Pancreas (tissue), 10 donors: ENCODE results near the gene VSIG10L. TPM values are rescaled to one million over a fixed set of nuclear protein-coding genes. Genes with fewer than 3 reads are reported as not detected.

ENCODE experiments used
- ATAC-seq, 4 donors: fragments of 200-7000 bp; cut with Tn5 transposase; one replicate each; pipeline versions ENCODE4 v1.8.0 to v1.9.1; 2020; ENCODE audit warnings: mild to moderate bottlenecking in 4 of 4, moderate library complexity in 4 of 4
- DNase-seq, 6 donors: peaks; one replicate each; pipeline ENCODE4 v3.0.0-alpha.2; 2020
- FAIRE-seq: peaks from 2 replicates; lab custom pipeline; 2012; peaks lifted over from hg19 to GRCh38; lab: Jason Lieb, UNC
- H3K27ac ChIP-seq, 4 donors: fragments of 200-600 bp; sonication (generic); 1 replicate in 3 of 4; 2 replicates in 1 of 4; pipeline versions ENCODE4 v1.5.0 to v1.8.0; 2020
- H3K27me3 ChIP-seq, 4 donors: fragments of 200-600 bp; one replicate each; pipeline ENCODE4 v1.8.0; 2021
- H3K36me3 ChIP-seq, 3 donors: fragments of 200-600 bp; sonication (generic) in 1 of 3; one replicate each; pipeline versions ENCODE4 v1.5.0 to v1.8.0; 2020 to 2021
- H3K4me1 ChIP-seq, 3 donors: fragments of 200-600 bp; one replicate each; pipeline ENCODE4 v1.8.0; 2021
- H3K4me3 ChIP-seq, 4 donors: fragments of 200-600 bp; sonication (generic) in 2 of 4; one replicate each; pipeline versions ENCODE4 v1.5.0 to v1.8.0; 2020 to 2021
- H3K9me3 ChIP-seq, 4 donors: fragments of 200-600 bp; one replicate each; pipeline ENCODE4 v1.8.0; 2021
- WGBS, 2 donors: extraction: QIAGEN DNeasy Blood & Tissue Kit; methylation state at CpG; one replicate each; pipeline ENCODE4 v1.1.7; 2013; 5-methylcytosine and 5-hydroxymethylcytosine counted together
- intact Hi-C, 3 donors: fragments of 100-400 bp; cut with DNase I; formaldehyde crosslinking; loops; one replicate each; pipeline versions ENCODE4 v1.11.1 to v1.14.2; 2022
- polyA plus RNA-seq, 2 donors: library from polyadenylated mRNA; stranded (reverse); fragments of 200-250 nt; gene quantifications; one replicate each; pipeline ENCODE4 v1.2.3, GENCODE V29; 2013
- total RNA-seq, 6 donors: library from RNA; stranded (reverse); fragmentation: NEBNext Ultra II Directional in 4 of 6; extraction: Animal tissue kit (Norgen Biotek cat#: 25700) in 4 of 6; gene quantifications; one replicate each; pipeline versions ENCODE4 v1.2.1 to v1.2.4, GENCODE V29; 2021 to 2023
- TF ChIP-seq, protein P1 (sequence below), 4 donors: fragments of 200-600 bp; sonication (generic) in 3 of 4; IDR thresholded peaks; one replicate each; pipeline versions ENCODE4 v1.5.0 to v1.8.0; 2021; ENCODE audit warnings: antibody characterized with exemption in 4 of 4
- donor health status: healthy with polysubstance abuse.
- donor health status: DM: no; HTN: no; CAD: no; lungs with moderate emphysema.
- donor health status: DM: no; HTN: no; CAD: no.
- donor health status: control.
- donor health status: control.
- donor health status: Bipolar disorder and iron deficiency.
- donor health status: DM: yes; HTN: yes; CAD: no.
- donor health status: DM: no; HTN: no; CAD: no.
- donor health status: DM: no; HTN: no; CAD: no.
- donor health status: DM: yes; HTN: yes; CAD: no.

Gene VSIG10L
- total and polyA plus RNA-seq, 8 donors = 0.16 to 1.1 (median 0.37) TPM; not detected in 1

DNA sequence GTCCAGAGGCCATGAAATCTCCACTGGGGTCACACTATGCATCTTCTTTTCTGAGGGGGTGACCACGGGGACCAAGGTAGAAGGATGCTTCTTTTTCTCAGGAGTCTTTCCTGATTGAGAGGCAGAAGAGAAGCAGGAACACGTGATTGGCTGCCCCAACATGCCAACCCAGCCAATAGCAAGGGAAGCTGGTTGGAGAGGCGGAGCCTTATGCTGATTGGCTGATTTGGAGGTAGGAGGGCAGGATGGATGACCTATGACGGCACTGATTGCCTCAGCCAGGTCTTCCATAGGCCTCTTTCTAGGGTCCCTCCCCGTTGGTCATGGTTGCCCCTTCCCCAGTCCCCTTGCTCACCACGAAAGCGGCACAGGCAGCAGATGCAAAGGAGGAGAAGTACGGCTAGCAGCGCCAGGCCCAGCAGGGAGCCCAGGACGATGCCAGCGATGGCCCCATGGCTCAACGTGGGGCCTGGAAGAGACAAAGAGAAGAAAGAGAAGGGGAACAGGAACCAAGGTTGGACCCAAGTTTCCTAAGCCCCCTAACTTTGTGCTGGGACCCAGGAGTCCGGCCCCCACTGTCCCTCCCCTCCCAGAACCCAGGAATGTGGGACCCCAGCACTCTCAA is 8.0 kb downstream of the VSIG10L start:
- ATAC-seq (no peak), DNase-seq (no peak), FAIRE-seq (no peak)
- 74 to 83% methylated on average over 13 of the region's 13 CpGs for WGBS, 2 donors
- no peaks in the 10 kb centered on the region for H3K27me3 ChIP-seq
- TF ChIP-seq, protein P1, sequence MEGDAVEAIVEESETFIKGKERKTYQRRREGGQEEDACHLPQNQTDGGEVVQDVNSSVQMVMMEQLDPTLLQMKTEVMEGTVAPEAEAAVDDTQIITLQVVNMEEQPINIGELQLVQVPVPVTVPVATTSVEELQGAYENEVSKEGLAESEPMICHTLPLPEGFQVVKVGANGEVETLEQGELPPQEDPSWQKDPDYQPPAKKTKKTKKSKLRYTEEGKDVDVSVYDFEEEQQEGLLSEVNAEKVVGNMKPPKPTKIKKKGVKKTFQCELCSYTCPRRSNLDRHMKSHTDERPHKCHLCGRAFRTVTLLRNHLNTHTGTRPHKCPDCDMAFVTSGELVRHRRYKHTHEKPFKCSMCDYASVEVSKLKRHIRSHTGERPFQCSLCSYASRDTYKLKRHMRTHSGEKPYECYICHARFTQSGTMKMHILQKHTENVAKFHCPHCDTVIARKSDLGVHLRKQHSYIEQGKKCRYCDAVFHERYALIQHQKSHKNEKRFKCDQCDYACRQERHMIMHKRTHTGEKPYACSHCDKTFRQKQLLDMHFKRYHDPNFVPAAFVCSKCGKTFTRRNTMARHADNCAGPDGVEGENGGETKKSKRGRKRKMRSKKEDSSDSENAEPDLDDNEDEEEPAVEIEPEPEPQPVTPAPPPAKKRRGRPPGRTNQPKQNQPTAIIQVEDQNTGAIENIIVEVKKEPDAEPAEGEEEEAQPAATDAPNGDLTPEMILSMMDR (IDR thresholded peaks at IDR 0.05) = no peak
- no peak overlapping the region for H3K4me3 ChIP-seq
- H3K27ac ChIP-seq = no peak overlapping the region
- no peaks in the 10 kb centered on the region for H3K36me3 ChIP-seq
- no peaks in the 10 kb centered on the region for H3K4me1 ChIP-seq
- intact Hi-C loops = loop anchor here in 1 of 3 donors (10.0 kb wide), 1 partner anchor 91 kb away; no protein-coding TSS in a partner anchor
- no peaks in the 10 kb centered on the region for H3K9me3 ChIP-seq

DNA sequence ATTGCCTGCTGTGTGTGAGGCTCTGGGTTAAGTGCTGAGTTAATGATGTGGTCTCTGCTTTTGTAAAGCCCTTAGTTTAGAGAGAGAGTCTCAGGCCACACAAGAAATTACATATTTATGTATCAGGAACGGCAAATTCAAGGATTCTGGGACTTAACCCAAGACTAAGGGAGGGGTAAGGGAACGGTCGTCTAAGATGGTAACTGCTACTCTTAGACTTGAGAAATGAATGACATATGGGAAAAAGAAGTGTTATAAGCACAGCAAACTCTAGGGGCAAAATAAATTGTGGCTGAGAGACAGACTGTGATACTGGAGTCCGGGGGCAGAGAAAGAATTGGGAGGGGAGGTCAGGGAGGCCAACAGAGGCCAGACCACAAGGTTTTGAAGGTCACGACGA is 10.2 kb downstream of the VSIG10L start:
- intact Hi-C loops = loop anchor here in 1 of 3 donors (10.0 kb wide), 1 partner anchor 93 kb away; no protein-coding TSS in a partner anchor

DNA sequence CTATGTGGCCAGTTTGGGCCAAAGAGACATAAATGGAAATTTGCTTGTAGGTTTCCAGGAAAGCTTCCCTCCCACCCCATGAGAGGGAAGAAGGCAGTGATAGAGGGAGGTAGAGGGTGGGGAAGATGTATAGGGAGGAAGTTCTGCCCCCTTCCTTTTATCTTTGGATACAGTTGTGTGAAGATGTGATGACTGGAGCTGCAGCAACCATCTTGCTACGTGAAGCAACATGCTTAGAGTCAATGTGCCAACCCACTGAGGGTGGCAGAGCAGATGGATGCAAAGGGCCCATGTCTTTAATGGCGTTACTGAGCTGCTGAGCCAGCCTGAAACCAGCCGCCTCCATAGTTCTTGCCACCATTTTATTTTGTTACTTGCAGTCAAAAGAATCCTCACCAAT is 10.7 kb downstream of the VSIG10L start:
- FAIRE-seq (no peak), DNase-seq (no peak), ATAC-seq (no peak)
- no peaks in the 10 kb centered on the region for H3K36me3 ChIP-seq
- peaks cover 0 to 13% (median 3%) of the 10 kb centered on the region in 4 donors for H3K27me3 ChIP-seq
- no peaks in the 10 kb centered on the region for H3K9me3 ChIP-seq
- TF ChIP-seq, protein P1 (IDR thresholded peaks at IDR 0.05) = no peak
- no peak overlapping the region for H3K27ac ChIP-seq
- intact Hi-C loops = loop anchor here in 1 of 3 donors (10.0 kb wide), 1 partner anchor 94 kb away; no protein-coding TSS in a partner anchor
- peaks cover 0 to 4% (median 0%) of the 10 kb centered on the region in 3 donors for H3K4me1 ChIP-seq
- no peak overlapping the region for H3K4me3 ChIP-seq
- WGBS, 2 donors = 71 to 73% methylated on average over 3 of the region's 3 CpGs

More for the DNA sequence above, 10.2 kb downstream of the VSIG10L start:
- Histone ChIP-seq H3K27ac (no peak overlapping the region), H3K27me3 (peaks cover 0 to 13% (median 3%) of the 10 kb centered on the region in 4 donors), H3K9me3 (no peaks in the 10 kb centered on the region), H3K4me1 (peaks cover 0 to 4% (median 0%) of the 10 kb centered on the region in 3 donors), H3K36me3 (no peaks in the 10 kb centered on the region), H3K4me3 (no peak overlapping the region)
- 68 to 77% methylated on average over 6 of the region's 6 CpGs for WGBS, 2 donors
- no peak for ATAC-seq
- TF ChIP-seq, protein P1 (IDR thresholded peaks at IDR 0.05) = no peak
- no peak for DNase-seq
- FAIRE-seq = no peak

DNA sequence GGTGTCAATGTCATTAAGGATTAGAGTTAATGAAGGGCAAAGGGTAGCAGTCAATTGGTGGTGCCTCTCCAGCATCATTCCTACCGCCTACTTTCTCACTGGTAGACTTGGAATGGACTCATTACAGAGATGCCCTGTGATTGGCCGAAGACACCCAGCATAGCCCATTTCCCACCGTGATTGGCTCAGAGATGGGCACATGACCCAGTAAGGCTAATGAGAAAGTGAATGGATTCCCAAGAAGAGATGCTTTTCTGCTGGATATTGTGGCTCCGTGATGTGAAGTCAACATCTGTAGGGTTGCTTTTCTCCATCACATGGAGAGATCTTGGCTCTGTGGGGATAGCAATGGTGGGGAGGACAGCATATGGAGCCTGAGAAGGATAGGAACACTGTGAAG is 11.6 kb downstream of the VSIG10L start:
- FAIRE-seq (no peak), DNase-seq (no peak), ATAC-seq (no peak)
- Histone ChIP-seq H3K27ac (no peak overlapping the region), H3K4me3 (no peak overlapping the region), H3K36me3 (no peaks in the 10 kb centered on the region), H3K27me3 (peaks cover 0 to 13% (median 3%) of the 10 kb centered on the region in 4 donors), H3K4me1 (peaks cover 0 to 4% (median 0%) of the 10 kb centered on the region in 3 donors), H3K9me3 (no peaks in the 10 kb centered on the region)
- 85 to 89% methylated on average over 4 of the region's 4 CpGs for WGBS, 2 donors
- intact Hi-C loops = loop anchor here in 1 of 3 donors (10.0 kb wide), 1 partner anchor 94 kb away; no protein-coding TSS in a partner anchor
- TF ChIP-seq, protein P1 (IDR thresholded peaks at IDR 0.05) = no peak

DNA sequence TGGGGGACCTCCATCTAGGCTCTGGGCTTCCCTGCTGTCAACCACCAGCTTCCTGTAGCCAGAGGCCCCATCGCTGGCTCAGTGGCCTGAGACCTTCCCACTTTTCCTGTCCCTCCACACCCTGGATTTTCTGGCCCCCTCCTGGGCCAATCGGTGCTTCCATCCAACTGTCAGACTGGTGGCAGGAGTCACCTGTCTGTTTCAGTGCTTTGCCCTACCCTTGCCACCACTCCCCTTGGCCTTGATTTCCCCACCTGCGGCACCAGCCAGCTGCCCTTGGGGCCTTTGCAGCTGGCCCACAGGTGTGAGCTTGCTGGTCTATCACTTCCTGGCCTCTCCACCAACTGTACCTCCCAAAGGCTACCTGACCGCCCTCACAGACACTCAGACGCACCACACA is 12.5 kb downstream of the VSIG10L start:
- no peak overlapping the region for H3K27ac ChIP-seq
- TF ChIP-seq, protein P1 (IDR thresholded peaks at IDR 0.05) = no peak
- ATAC-seq (no peak), DNase-seq (no peak), FAIRE-seq (no peak)
- intact Hi-C loops = no loop called here
- peaks cover 0 to 13% (median 3%) of the 10 kb centered on the region in 4 donors for H3K27me3 ChIP-seq
- no peak overlapping the region for H3K4me3 ChIP-seq
- 66 to 77% methylated on average over 5 of the region's 5 CpGs for WGBS, 2 donors
- H3K9me3 ChIP-seq = no peaks in the 10 kb centered on the region
- peaks cover 0 to 4% (median 0%) of the 10 kb centered on the region in 3 donors for H3K4me1 ChIP-seq
- no peaks in the 10 kb centered on the region for H3K36me3 ChIP-seq
